COR-L47 (cell line): ENCODE results near the gene PPIL6.

Source experiments
- DNase-seq: peaks from one replicate; lab custom pipeline; 2025; lab: John Stamatoyannopoulos, UW

The PPIL6 gene

GRCh38 chr6:109449064-109449794 lies 8.8 kb upstream of the PPIL6 start:
- no peak for DNase-seq

DNA sequence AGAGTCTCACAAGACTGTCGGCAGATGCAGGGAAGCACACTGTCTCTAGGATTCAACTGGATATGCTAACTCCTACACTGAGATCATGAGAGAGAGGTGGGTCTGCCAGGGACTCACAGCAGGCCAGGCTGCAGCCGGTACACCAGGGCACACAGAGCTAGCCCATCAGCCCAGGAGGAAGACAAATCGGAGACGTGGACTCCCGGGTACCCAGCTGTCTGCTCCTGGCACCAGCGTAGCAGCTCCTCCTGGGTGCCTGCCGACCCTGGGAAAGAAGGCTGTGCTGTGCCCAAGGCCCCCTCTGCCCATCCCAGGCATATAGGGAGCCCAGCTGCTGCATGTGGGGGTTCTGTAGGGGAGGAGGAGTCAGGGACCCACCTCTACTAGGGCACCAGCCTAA lies 8.2 kb upstream of the PPIL6 start:
- no peak for DNase-seq

GRCh38 chr6:109447878-109448555 lies 7.6 kb upstream of the PPIL6 start:
- DNase-seq, result no peak

GRCh38 chr6:109447087-109447486 lies 6.7 kb upstream of the PPIL6 start:
- no peak for DNase-seq

DNA sequence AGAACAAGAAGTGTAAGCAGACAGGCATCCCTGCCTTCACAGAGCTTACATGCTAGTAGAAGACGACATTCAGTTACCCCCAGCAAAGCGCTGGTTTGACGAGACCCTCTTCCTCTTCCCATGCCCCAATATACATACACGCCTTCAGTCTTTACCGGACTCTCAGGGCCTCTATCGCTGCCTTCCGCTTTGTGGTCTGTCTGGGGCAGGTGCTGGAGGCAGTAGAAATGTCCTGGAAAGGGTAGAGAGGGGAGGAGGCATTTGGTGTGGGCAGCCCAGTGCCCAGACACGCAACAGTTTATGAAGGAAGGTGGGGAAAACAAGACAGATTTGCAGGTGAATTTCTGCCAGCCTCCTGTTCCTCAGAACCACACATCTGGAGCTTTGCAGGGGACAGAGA lies 6.1 kb upstream of the PPIL6 start:
- DNase-seq, result no peak

DNA sequence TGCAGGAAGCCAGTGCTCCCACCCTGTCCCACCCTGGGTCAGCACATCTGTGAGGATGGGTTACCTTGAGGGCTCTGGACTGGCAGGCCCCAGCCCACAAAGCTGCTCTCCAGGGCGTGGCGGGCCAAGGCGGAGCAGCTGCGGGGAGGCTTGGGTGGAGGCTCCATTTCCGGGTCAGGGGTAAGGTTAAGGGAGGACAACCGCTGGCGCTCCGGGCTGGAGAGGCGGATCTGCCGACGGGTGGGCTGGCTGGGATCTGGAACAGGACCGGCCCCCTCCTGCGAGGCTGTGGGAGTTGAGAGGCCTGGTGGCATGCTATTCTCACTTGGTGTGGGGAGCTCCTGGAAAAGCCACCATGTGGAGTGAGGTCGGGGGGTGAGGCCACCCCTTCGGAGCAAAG lies 5.6 kb upstream of the PPIL6 start:
- DNase-seq, result no peak

- DNase-seq, result no peak
Observed at GRCh38 chr6:109445382-109445781, 5.0 kb upstream of the PPIL6 start.

DNA sequence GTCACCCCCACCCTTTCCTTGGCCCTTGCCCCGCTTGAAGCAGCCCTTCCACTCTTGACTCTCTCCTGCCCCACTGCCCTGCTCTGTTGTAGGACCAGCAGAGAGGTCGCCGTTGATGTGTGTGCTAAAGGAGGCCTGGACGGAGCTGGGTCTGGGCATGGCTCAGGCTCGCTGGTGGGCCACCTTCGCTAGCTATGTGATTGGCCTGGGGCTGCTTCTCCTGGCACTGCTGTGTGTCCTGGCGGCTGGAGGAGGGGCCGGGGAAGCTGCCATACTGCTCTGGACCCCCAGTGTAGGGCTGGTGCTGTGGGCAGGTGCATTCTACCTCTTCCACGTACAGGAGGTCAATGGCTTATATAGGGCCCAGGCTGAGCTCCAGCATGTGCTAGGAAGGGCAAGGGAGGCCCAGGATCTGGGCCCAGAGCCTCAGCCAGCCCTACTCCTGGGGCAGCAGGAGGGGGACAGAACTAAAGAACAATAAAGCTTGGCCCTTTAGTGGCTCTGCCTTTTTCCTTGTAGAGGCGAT lies 3.1 kb upstream of the PPIL6 start:
- DNase-seq, result no peak

GRCh38 chr6:109442393-109442924 lies 2.0 kb upstream of the PPIL6 start:
- no peak for DNase-seq

GRCh38 chr6:109441069-109441816 lies 815 bp upstream of the PPIL6 start:
- DNase-seq, result no peak

GRCh38 chr6:109436041-109436440 lies 4.4 kb downstream of the PPIL6 start:
- DNase-seq, result no peak

GRCh38 chr6:109434456-109434855 lies 6.0 kb downstream of the PPIL6 start:
- no peak for DNase-seq

DNA sequence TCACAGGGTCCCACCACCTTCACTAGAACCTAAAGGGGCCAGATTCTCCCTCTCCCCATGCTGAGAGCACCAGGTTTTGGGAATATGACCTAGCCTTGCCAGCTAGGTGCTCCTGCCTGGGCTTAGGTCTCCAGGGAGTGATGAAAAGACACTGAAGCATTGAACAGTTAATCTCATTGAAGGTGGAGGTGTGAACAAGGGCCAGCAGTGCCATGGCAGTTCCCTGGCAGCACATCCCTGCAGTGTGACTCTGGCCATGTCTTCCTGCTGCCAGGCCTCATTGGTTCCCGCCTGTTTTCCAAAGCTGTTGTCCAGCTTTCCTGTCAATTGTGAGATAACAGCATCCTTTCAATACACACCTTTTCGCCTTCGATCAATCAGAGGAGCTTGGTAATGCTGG lies 10.9 kb downstream of the PPIL6 start:
- DNase-seq, result no peak

- no peak for DNase-seq
Observed at GRCh38 chr6:109428889-109429477, 11.4 kb downstream of the PPIL6 start.

DNA sequence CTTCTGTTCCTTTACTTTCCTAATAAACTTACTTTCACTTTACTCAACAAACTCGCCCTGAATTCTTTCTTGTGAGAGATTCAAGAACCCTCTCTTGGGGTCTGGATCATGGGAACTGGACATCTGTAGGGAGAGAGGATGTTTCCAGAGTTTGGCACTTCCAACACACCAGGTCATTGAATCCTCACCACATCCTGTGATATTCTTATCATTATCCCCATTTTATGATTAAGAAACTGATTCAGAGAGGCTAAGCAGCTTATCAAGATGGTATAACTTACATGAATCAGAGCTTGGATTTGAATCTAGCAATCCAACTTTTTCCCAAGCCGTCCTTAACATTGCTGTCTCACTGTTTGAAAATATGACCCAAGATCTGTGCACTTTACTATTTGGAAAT lies 15.5 kb downstream of the PPIL6 start:
- DNase-seq, result no peak

DNA sequence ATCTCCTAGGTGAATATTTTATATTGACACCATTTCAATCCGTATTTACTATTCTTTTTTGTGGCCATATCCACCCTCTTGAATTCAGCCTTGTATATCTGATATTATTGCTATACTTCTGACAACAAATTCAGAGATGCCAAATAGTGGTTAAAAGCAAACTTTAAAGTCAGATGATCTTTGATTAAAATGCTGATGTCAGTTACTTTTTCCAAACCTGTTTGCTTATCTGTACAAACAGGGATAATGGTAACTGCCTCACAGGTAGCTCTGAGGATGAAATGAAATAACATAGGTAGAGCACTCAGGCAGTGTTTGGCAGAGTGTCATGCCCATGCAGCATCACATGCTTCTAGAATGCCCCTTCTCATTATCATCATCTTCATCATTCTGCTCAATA lies 19.2 kb downstream of the PPIL6 start:
- no peak for DNase-seq

DNA sequence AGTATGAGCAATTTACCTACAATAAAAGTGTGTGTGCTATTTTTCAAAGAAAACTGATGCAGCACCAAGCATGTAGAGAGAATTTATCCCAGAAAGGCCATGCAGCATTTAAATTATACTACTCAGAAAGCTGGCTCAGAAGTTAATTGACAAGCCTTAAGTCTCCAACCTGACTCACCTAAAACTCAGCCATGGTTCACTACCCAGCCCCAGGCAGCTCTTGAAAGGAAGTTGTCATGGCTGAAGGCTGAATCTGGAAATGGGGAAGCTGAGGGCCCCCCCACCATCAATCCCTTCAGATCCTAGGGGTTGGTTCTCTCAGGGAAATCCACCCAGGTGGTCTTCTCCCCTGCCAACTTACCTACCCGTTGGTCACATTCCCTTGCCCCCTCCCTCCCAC lies 19.7 kb downstream of the PPIL6 start:
- DNase-seq, result no peak

GRCh38 chr6:109417646-109418045 lies 22.8 kb downstream of the PPIL6 start:
- no peak for DNase-seq

DNA sequence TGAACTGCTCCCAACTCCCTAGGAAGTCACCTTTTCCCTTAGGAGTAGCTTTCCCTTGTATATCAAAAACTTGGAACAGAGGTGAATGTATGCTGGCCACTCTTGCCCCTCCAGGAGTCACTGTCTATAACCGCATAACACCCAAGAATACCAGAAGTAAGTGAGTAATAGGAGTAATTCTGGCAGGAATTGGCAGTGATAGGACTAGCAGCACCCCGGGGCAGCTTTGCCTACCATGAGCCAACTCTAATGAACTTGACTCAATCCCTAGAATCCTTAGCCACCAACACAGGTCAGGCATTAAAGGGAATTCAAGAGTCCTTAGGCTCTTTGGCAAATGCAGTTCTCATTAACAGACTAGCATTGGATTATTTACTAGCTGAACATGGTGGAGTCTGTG lies 29.4 kb downstream of the PPIL6 start:
- DNase-seq, result no peak

- no peak for DNase-seq
Observed at GRCh38 chr6:109406196-109406595, 34.2 kb downstream of the PPIL6 start.

GRCh38 chr6:109397020-109397419 lies 43.4 kb downstream of the PPIL6 start:
- no peak for DNase-seq

- DNase-seq, result no peak
Observed at GRCh38 chr6:109396046-109396718, 44.2 kb downstream of the PPIL6 start.
